Natural killer cell treated with Interleukin-12 subunit alpha and Interleukin-12 subunit beta and Interleukin-15 and Interleukin-18, amount 100 ng/mL, for 72 hours (primary cell): ENCODE measurements around the gene RMDN3. TPM values are rescaled to one million over a fixed set of nuclear protein-coding genes. Genes with fewer than 3 reads are reported as not detected.
A peak's percentile ranks its signal among the peaks of the same experiment; 100 is the strongest.

Source experiments
- ATAC-seq, 2 donors: fragments of 150-1000 bp; cut with Tn5 transposase in 1 of 2; sonication (Bioruptor Pico), chemical (Tn5 transposase) in 1 of 2; 2 replicates each; pipeline ENCODE4 v1.10.0; 2021
- DNase-seq: peaks from one replicate; pipeline ENCODE4 v3.0.0; 2022; ENCODE audit warnings: low spot score
- H3K27ac Mint-ChIP-seq, 2 donors: 1 replicate in 1 of 2; 2 replicates in 1 of 2; pipeline ENCODE4 v1.8.0; 2022; ENCODE audit warnings: mixed read lengths in 2 of 2, mild to moderate bottlenecking in 1 of 2, moderate library complexity in 1 of 2
- H3K27me3 Mint-ChIP-seq, 2 donors: 1 replicate in 1 of 2; 2 replicates in 1 of 2; pipeline ENCODE4 v1.8.0; 2022; ENCODE audit warnings: mixed read lengths in 2 of 2
- H3K36me3 Mint-ChIP-seq: one replicate; pipeline ENCODE4 v1.8.0; 2022; ENCODE audit warnings: mixed read lengths
- H3K4me1 Mint-ChIP-seq, 2 donors: 1 replicate in 1 of 2; 2 replicates in 1 of 2; pipeline ENCODE4 v1.8.0; 2022; ENCODE audit warnings: low read depth in 2 of 2, mixed read lengths in 2 of 2, mild to moderate bottlenecking in 1 of 2
- H3K4me3 Mint-ChIP-seq: one replicate; pipeline ENCODE4 v1.8.0; 2022; ENCODE audit warnings: mixed read lengths
- H3K9me3 Mint-ChIP-seq: 2 replicates; pipeline ENCODE4 v1.8.0; 2022; ENCODE audit warnings: mixed read lengths
- total RNA-seq, 2 donors: library from RNA; stranded (reverse); gene quantifications; one replicate each; pipeline ENCODE4 v1.2.3, GENCODE V29; 2022

Gene RMDN3
- total RNA-seq, 2 donors from 2014 or later = 35.9 to 72.6 TPM

- no peaks in the 10 kb centered on the region for H3K27me3 Mint-ChIP-seq
- peaks cover 4% of the 10 kb centered on the region for H3K36me3 Mint-ChIP-seq
- H3K9me3 Mint-ChIP-seq = no peaks in the 10 kb centered on the region
- H3K4me1 Mint-ChIP-seq = peaks cover 39 to 47% of the 10 kb centered on the region in 2 donors
- DNase-seq = no peak
- H3K27ac Mint-ChIP-seq = no peak overlapping the region
- H3K4me3 Mint-ChIP-seq = no peak overlapping the region
- ATAC-seq = no peak
These were observed 4.2 kb downstream of the RMDN3 start for GRCh38 chr15:40750885-40751284.

- H3K4me1 Mint-ChIP-seq = peaks cover 50 to 58% of the 10 kb centered on the region in 2 donors
- ATAC-seq = no peak
- no peak overlapping the region for H3K27ac Mint-ChIP-seq
- peaks cover 4% of the 10 kb centered on the region for H3K36me3 Mint-ChIP-seq
- no peaks in the 10 kb centered on the region for H3K9me3 Mint-ChIP-seq
- H3K4me3 Mint-ChIP-seq = no peak overlapping the region
- DNase-seq = no peak
- no peaks in the 10 kb centered on the region for H3K27me3 Mint-ChIP-seq
These were observed 5.9 kb downstream of the RMDN3 start for GRCh38 chr15:40749151-40749630.

- H3K27ac Mint-ChIP-seq = peak overlapping the region in 1 of 2 donors; percentile 72
- peaks cover 48 to 55% of the 10 kb centered on the region in 2 donors for H3K4me1 Mint-ChIP-seq
- no peak for ATAC-seq
These were observed 7.1 kb downstream of the RMDN3 start for GRCh38 chr15:40747685-40748631.

GRCh38 chr15:40746916-40747418 lies 8.1 kb downstream of the RMDN3 start:
- no peaks in the 10 kb centered on the region for H3K27me3 Mint-ChIP-seq
- ATAC-seq (no peak), DNase-seq (no peak)
- H3K4me3 Mint-ChIP-seq = no peak overlapping the region
- no peaks in the 10 kb centered on the region for H3K9me3 Mint-ChIP-seq
- peak overlapping the region; percentile 46 to 72 for H3K27ac Mint-ChIP-seq
- peaks cover 4% of the 10 kb centered on the region for H3K36me3 Mint-ChIP-seq
- peaks cover 45 to 53% of the 10 kb centered on the region in 2 donors for H3K4me1 Mint-ChIP-seq

More at GRCh38 chr15:40747685-40748631, 7.1 kb downstream of the RMDN3 start:
- Mint-ChIP-seq H3K9me3 (no peaks in the 10 kb centered on the region), H3K4me3 (no peak overlapping the region), H3K36me3 (peaks cover 4% of the 10 kb centered on the region), H3K27me3 (no peaks in the 10 kb centered on the region)
- no peak for DNase-seq

- peaks cover 37 to 53% of the 10 kb centered on the region in 2 donors for H3K4me1 Mint-ChIP-seq
- H3K4me3 Mint-ChIP-seq = peak overlapping the region; percentile 56
- DNase-seq = no peak
- ATAC-seq = no peak
- no peaks in the 10 kb centered on the region for H3K9me3 Mint-ChIP-seq
- peaks cover 3% of the 10 kb centered on the region for H3K36me3 Mint-ChIP-seq
- H3K27me3 Mint-ChIP-seq = no peaks in the 10 kb centered on the region
- peak overlapping the region; percentile 85 to 87 for H3K27ac Mint-ChIP-seq
These were observed 10.3 kb downstream of the RMDN3 start for GRCh38 chr15:40744815-40745152.

- DNase-seq (peak; percentile 85), ATAC-seq (peak; percentile 94 to 97)
- peak overlapping the region; percentile 85 to 87 for H3K27ac Mint-ChIP-seq
- no peaks in the 10 kb centered on the region for H3K27me3 Mint-ChIP-seq
- no peaks in the 10 kb centered on the region for H3K9me3 Mint-ChIP-seq
- H3K36me3 Mint-ChIP-seq = no peaks in the 10 kb centered on the region
- H3K4me1 Mint-ChIP-seq = peaks cover 37 to 53% of the 10 kb centered on the region in 2 donors
- peak overlapping the region; percentile 53 for H3K4me3 Mint-ChIP-seq
These were observed 10.9 kb downstream of the RMDN3 start for GRCh38 chr15:40743921-40744814.

- Mint-ChIP-seq H3K36me3 (peaks cover 4% of the 10 kb centered on the region), H3K4me3 (peak overlapping the region; percentile 53), H3K4me1 (peaks cover 37 to 53% of the 10 kb centered on the region in 2 donors), H3K9me3 (no peaks in the 10 kb centered on the region), H3K27me3 (no peaks in the 10 kb centered on the region), H3K27ac (peak overlapping the region; percentile 85 to 87)
- peak in 1 of 2 donors; percentile 0 for ATAC-seq
- DNase-seq = no peak
These were observed 11.6 kb downstream of the RMDN3 start for GRCh38 chr15:40743485-40743901.

- H3K36me3 Mint-ChIP-seq = peaks cover 5% of the 10 kb centered on the region
- no peaks in the 10 kb centered on the region for H3K27me3 Mint-ChIP-seq
- ATAC-seq = no peak
- no peaks in the 10 kb centered on the region for H3K9me3 Mint-ChIP-seq
- peaks cover 21 to 22% of the 10 kb centered on the region in 2 donors for H3K4me1 Mint-ChIP-seq
- H3K27ac Mint-ChIP-seq = no peak overlapping the region
- no peak for DNase-seq
- no peak overlapping the region for H3K4me3 Mint-ChIP-seq
These were observed 15.2 kb downstream of the RMDN3 start for GRCh38 chr15:40739854-40740253.

GRCh38 chr15:40739047-40739446 lies 16.0 kb downstream of the RMDN3 start:
- Mint-ChIP-seq H3K9me3 (no peaks in the 10 kb centered on the region), H3K27ac (no peak overlapping the region), H3K36me3 (peaks cover 5% of the 10 kb centered on the region), H3K27me3 (no peaks in the 10 kb centered on the region), H3K4me1 (peaks cover 14% of the 10 kb centered on the region in 2 donors), H3K4me3 (no peak overlapping the region)
- no peak for DNase-seq
- ATAC-seq = no peak

- no peak for DNase-seq
- H3K27ac Mint-ChIP-seq = no peak overlapping the region
- H3K27me3 Mint-ChIP-seq = no peaks in the 10 kb centered on the region
- H3K4me3 Mint-ChIP-seq = no peak overlapping the region
- no peaks in the 10 kb centered on the region for H3K4me1 Mint-ChIP-seq
- peaks cover 5% of the 10 kb centered on the region for H3K36me3 Mint-ChIP-seq
- H3K9me3 Mint-ChIP-seq = no peaks in the 10 kb centered on the region
- ATAC-seq = no peak
These were observed 18.0 kb downstream of the RMDN3 start for GRCh38 chr15:40737048-40737447.

GRCh38 chr15:40736575-40736974 lies 18.5 kb downstream of the RMDN3 start:
- H3K4me1 Mint-ChIP-seq = no peaks in the 10 kb centered on the region
- H3K9me3 Mint-ChIP-seq = no peaks in the 10 kb centered on the region
- no peak overlapping the region for H3K27ac Mint-ChIP-seq
- no peak for DNase-seq
- H3K27me3 Mint-ChIP-seq = no peaks in the 10 kb centered on the region
- H3K4me3 Mint-ChIP-seq = no peak overlapping the region
- ATAC-seq = no peak
- peaks cover 5% of the 10 kb centered on the region for H3K36me3 Mint-ChIP-seq

- Mint-ChIP-seq H3K27ac (no peak overlapping the region), H3K4me1 (no peaks in the 10 kb centered on the region), H3K36me3 (peaks cover 16% of the 10 kb centered on the region), H3K9me3 (no peaks in the 10 kb centered on the region), H3K27me3 (no peaks in the 10 kb centered on the region), H3K4me3 (no peak overlapping the region)
- ATAC-seq (no peak), DNase-seq (no peak)
These were observed 24.0 kb downstream of the RMDN3 start for GRCh38 chr15:40731034-40731433.

- H3K4me3 Mint-ChIP-seq = no peak overlapping the region
- peaks cover 4 to 6% of the 10 kb centered on the region in 2 donors for H3K4me1 Mint-ChIP-seq
- no peaks in the 10 kb centered on the region for H3K9me3 Mint-ChIP-seq
- H3K27ac Mint-ChIP-seq = no peak overlapping the region
- ATAC-seq (no peak), DNase-seq (no peak)
- H3K27me3 Mint-ChIP-seq = no peaks in the 10 kb centered on the region
- H3K36me3 Mint-ChIP-seq = no peaks in the 10 kb centered on the region
These were observed 31.1 kb downstream of the RMDN3 start for GRCh38 chr15:40723919-40724318.
